GM12878 (cell line): ENCODE data around the gene TM4SF4.

Experiments used
- BCL3 ChIP-seq: IDR thresholded peaks from 2 replicates; pipeline ENCODE4 v1.6.1; 2011; ENCODE audit warnings: borderline replicate concordance, low read depth, mild to moderate bottlenecking, moderate library complexity, low read length; ENCODE audit not compliant: insufficient read depth, poor library complexity, severe bottlenecking
- EED ChIP-seq: sonication (generic); IDR thresholded peaks from 2 replicates; pipeline ENCODE4 v1.6.1; 2016; ENCODE audit warnings: antibody characterized with exemption, low read depth
- EGR1 ChIP-seq, 2 experiments: IDR thresholded peaks; 1 replicate in 1 of 2; 2 replicates in 1 of 2; pipeline ENCODE4 v1.6.1; 2011 to 2012; ENCODE audit warnings: low read depth in 2 of 2, low read length in 2 of 2, borderline replicate concordance in 1 of 2, mild to moderate bottlenecking in 1 of 2, moderate library complexity in 1 of 2
- ESRRA ChIP-seq: IDR thresholded peaks from 2 replicates; pipeline ENCODE4 v1.6.1; 2012; ENCODE audit warnings: mild to moderate bottlenecking, low read length, improper control_type of control experiment
- KDM1A ChIP-seq: fragments of 200-600 bp; sonication (generic); IDR thresholded peaks from 2 replicates; pipeline ENCODE4 v1.6.1; 2016; ENCODE audit warnings: borderline replicate concordance
- MTA3 ChIP-seq: IDR thresholded peaks from 2 replicates; pipeline ENCODE4 v1.6.1; 2012; ENCODE audit warnings: low read length, inconsistent platforms, borderline replicate concordance
- NBN ChIP-seq: fragments of 450-650 bp; IDR thresholded peaks from 2 replicates; pipeline ENCODE4 v1.6.1; 2016
- NFXL1 ChIP-seq: fragments of 450-650 bp; IDR thresholded peaks from 2 replicates; pipeline ENCODE4 v1.6.1; 2017; ENCODE audit warnings: antibody characterized with exemption, mild to moderate bottlenecking, borderline replicate concordance
- POLR2AphosphoS2 ChIP-seq: IDR thresholded peaks from 2 replicates; pipeline ENCODE4 v1.6.1; 2011; ENCODE audit warnings: low read depth, mild to moderate bottlenecking, low read length, improper control_type of control experiment, moderate library complexity
- RELA ChIP-seq: fragments of 450-650 bp; IDR thresholded peaks from 2 replicates; pipeline ENCODE4 v1.8.0; 2014; ENCODE audit warnings: borderline replicate concordance; ENCODE audit not compliant: partially characterized antibody
- REST ChIP-seq: IDR thresholded peaks from 2 replicates; pipeline ENCODE4 v1.6.1; 2012; ENCODE audit warnings: mild to moderate bottlenecking, low read depth, low read length
- SP1 ChIP-seq: IDR thresholded peaks from one replicate; pipeline ENCODE4 v1.6.1; 2011; ENCODE audit warnings: low read depth, low read length
- TF ChIP-seq, protein P1 (sequence below), 3 experiments: IDR thresholded peaks in 2 of 3; conservative IDR thresholded peaks in 1 of 3; 2 replicates each; pipeline ENCODE4 v1.5.1; 2011; ENCODE audit warnings: low read depth in 3 of 3, low read length in 3 of 3, mild to moderate bottlenecking in 3 of 3, control low read depth in 2 of 3, moderate library complexity in 2 of 3, inconsistent platforms in 1 of 3, mixed read lengths in 1 of 3; ENCODE audit not compliant: control insufficient read depth in 2 of 3, insufficient read depth in 1 of 3; ENCODE audit errors: extremely low read depth in 1 of 3

- TF ChIP-seq RELA (no peak), BCL3 (no peak), SP1 (no peak), MTA3 (no peak), NBN (no peak), REST (no peak), EED (no peak), POLR2AphosphoS2 (no peak), KDM1A (no peak), ESRRA (no peak), NFXL1 (no peak), EGR1 (IDR thresholded peaks at IDR 0.05; ENCODE audit: borderline replicate concordance in 1 of 2, low read depth in 2 of 2, low read length in 2 of 2) (no peak)
- TF ChIP-seq, protein P1, sequence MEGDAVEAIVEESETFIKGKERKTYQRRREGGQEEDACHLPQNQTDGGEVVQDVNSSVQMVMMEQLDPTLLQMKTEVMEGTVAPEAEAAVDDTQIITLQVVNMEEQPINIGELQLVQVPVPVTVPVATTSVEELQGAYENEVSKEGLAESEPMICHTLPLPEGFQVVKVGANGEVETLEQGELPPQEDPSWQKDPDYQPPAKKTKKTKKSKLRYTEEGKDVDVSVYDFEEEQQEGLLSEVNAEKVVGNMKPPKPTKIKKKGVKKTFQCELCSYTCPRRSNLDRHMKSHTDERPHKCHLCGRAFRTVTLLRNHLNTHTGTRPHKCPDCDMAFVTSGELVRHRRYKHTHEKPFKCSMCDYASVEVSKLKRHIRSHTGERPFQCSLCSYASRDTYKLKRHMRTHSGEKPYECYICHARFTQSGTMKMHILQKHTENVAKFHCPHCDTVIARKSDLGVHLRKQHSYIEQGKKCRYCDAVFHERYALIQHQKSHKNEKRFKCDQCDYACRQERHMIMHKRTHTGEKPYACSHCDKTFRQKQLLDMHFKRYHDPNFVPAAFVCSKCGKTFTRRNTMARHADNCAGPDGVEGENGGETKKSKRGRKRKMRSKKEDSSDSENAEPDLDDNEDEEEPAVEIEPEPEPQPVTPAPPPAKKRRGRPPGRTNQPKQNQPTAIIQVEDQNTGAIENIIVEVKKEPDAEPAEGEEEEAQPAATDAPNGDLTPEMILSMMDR (IDR thresholded peaks at IDR 0.05 in 2 of 3, conservative IDR thresholded peaks at IDR 0.05 in 1 of 3; ENCODE audit: control insufficient read depth in 2 of 3, extremely low read depth in 1 of 3, insufficient read depth in 1 of 3, low read depth in 3 of 3, low read length in 3 of 3): no peak
Measured at GRCh38 chr3:149506540-149506939, 32.0 kb downstream of the TM4SF4 start.
